ENCODE data around the gene CXCL10. TPM values are rescaled to one million over a fixed set of nuclear protein-coding genes. Genes with fewer than 3 reads are reported as not detected.

CXCL10 gene
- total and polyA plus RNA-seq, 9 of the 15 experiments (the other 6 are each of a cell fraction or from before 2014, with no cell fraction given): 0.06 to 0.18 (median 0.08) TPM; not detected in 6

- TF ChIP-seq KDM5B (IDR thresholded peaks at IDR 0.05; ENCODE audit: insufficient replicate concordance, low read depth, low read length) (no peak), CHD4 (IDR thresholded peaks at IDR 0.05; ENCODE audit: insufficient read depth, insufficient replicate concordance, low read depth, low read length, poor library complexity, severe bottlenecking) (no peak), IRF2 (CRISPR knock-in tag; IDR thresholded peaks at IDR 0.05) (no peak), HDGF (IDR thresholded peaks at IDR 0.05) (no peak), PRPF4 (IDR thresholded peaks at IDR 0.05; ENCODE audit: insufficient read depth, low read depth, low read length, poor library complexity, severe bottlenecking) (no peak), E2F6 (IDR thresholded peaks at IDR 0.05; ENCODE audit: borderline replicate concordance in 1 of 2, extremely low read depth in 1 of 2, insufficient read depth in 1 of 2, insufficient read length in 1 of 2, low read depth in 1 of 2, low read length in 1 of 2, poor library complexity in 1 of 2, severe bottlenecking in 1 of 2) (no peak), MAX (CRISPR knock-in tag; IDR thresholded peaks at IDR 0.05) (no peak), HNRNPUL1 (IDR thresholded peaks at IDR 0.05; ENCODE audit: low read length) (no peak)
Measured at GRCh38 chr4:75985116-75985515, 38.2 kb downstream of the CXCL10 start (continued).

GRCh38 chr4:75980576-75980975 lies 42.7 kb downstream of the CXCL10 start:
- Histone ChIP-seq H3K27ac (ENCODE audit: extremely low read depth, low read depth, low read length) (no peak overlapping the region), H3K4me2 (ENCODE audit: insufficient read depth, low read length) (no peak overlapping the region), H3K79me2 (ENCODE audit: control insufficient read depth, insufficient read depth, low read length) (peaks cover 14% of the 10 kb centered on the region), H4K20me1 (replicated peaks; ENCODE audit: control insufficient read depth, insufficient read depth, low read length) (no peaks in the 10 kb centered on the region), H3K9me3 (replicated peaks; ENCODE audit: control insufficient read depth, insufficient read depth, low read depth, low read length) (peaks cover 6% of the 10 kb centered on the region; the same call in 1 of the 2 replicates), H2AFZ (ENCODE audit: low read depth, low read length) (no peak overlapping the region), H3K9ac (ENCODE audit: insufficient read depth in 1 of 2, low read depth in 2 of 2, low read length in 2 of 2) (no peak overlapping the region), H3K4me1 (replicated peaks in 1 of 2; ENCODE audit: control insufficient read depth in 2 of 2, insufficient read depth in 2 of 2, low read length in 2 of 2) (no peaks in the 10 kb centered on the region), H3K27me3 (ENCODE audit: control insufficient read depth in 2 of 2, insufficient read depth in 2 of 2, low read length in 2 of 2) (no peaks in the 10 kb centered on the region), H3K4me3 (no peak overlapping the region), H3K9me1 (ENCODE audit: control insufficient read depth, insufficient read depth, low read length) (no peaks in the 10 kb centered on the region), H3K36me3 (ENCODE audit: control insufficient read depth, insufficient read depth, low read length) (peaks cover 75% of the 10 kb centered on the region)
- intact Hi-C loops (cut with micrococcal nuclease) (no loop called here), in situ Hi-C loops (cut with MboI) (no loop called here)
- no peak for FAIRE-seq
- no peak for TF ChIP-seq SMARCA4 (IDR thresholded peaks at IDR 0.05)
- TF ChIP-seq SIN3A (IDR thresholded peaks at IDR 0.05; ENCODE audit: borderline replicate concordance in 2 of 2, control insufficient read depth in 1 of 2, low read depth in 2 of 2, low read length in 2 of 2): no peak
- no peak for TF ChIP-seq HLTF (IDR thresholded peaks at IDR 0.05)
- TF ChIP-seq HEY1 (CRISPR knock-in tag; IDR thresholded peaks at IDR 0.05; ENCODE audit: borderline replicate concordance): no peak
- CTCF ChIA-PET (ENCODE audit: low intra/inter-chr PET ratio): no interaction called here
- BruUV-seq (replicated peaks): no TSS peak
- no peak for ATAC-seq
- DNase-seq (ENCODE audit: extremely low read depth in 1 of 4, low spot score in 3 of 4): no peak
- WGBS (ENCODE audit: insufficient coverage, low coverage, missing lambda C conversion rate): 73% methylated on average over 4 of the region's 4 CpGs
- POLR2A ChIA-PET: no interaction called here

Data from K562 (cell line).